ENCODE results near the gene LYVE1.
"Not testable (repeated sequence)": the region's sequence is repeated elsewhere in the genome, so short reads cannot be mapped to it uniquely, and the experiment has no call there.

LYVE1 gene, protein sequence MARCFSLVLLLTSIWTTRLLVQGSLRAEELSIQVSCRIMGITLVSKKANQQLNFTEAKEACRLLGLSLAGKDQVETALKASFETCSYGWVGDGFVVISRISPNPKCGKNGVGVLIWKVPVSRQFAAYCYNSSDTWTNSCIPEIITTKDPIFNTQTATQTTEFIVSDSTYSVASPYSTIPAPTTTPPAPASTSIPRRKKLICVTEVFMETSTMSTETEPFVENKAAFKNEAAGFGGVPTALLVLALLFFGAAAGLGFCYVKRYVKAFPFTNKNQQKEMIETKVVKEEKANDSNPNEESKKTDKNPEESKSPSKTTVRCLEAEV

DNA sequence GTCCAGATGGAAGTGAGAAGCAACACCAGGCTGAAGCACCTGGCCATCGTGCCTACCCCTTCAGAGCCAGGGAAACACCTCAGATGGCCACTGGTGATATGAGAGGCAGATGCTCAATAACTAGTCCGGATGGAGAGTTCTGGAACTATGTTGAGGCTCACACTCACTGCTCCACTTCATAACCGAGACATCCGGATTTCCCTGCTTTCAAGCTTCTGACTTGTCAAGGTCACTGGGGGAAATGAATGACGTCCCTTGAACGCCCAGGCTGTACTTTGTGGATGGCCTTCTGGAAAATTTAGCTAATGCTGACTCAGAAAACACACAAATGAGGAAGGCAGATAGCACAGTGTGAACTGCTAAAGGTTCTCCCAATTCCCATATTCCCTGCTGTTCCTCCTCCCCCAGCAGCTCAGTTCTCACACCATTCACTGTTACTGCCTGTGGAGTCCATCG lies at the start of gene LYVE1:
TSS of gene LYVE1 (minus strand) at position 180 of the 456 bp plus-strand sequence. CDS start at position 47, 133 bp downstream.
- no peak for DNase-seq

DNA sequence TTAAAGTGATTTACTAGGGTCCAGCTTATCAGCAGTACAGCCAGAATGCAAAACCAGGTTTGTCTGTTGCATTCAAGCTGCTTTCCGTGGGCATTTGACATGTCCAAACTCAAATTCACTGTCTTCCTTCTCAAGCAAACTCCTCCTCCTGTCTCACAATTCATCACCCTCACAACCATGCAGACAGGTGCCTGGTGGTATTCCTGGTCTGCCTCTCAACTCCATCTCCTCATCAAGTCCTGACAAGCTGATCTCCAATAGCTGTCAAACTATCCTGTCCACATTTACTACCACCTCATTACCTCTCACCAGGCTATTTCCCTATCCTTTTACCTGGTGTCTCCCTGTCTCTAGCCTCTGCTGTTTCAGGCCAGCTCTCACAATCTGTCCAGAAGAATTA lies 49.1 kb upstream of the LYVE1 start:
- DNase-seq = no peak

DNA sequence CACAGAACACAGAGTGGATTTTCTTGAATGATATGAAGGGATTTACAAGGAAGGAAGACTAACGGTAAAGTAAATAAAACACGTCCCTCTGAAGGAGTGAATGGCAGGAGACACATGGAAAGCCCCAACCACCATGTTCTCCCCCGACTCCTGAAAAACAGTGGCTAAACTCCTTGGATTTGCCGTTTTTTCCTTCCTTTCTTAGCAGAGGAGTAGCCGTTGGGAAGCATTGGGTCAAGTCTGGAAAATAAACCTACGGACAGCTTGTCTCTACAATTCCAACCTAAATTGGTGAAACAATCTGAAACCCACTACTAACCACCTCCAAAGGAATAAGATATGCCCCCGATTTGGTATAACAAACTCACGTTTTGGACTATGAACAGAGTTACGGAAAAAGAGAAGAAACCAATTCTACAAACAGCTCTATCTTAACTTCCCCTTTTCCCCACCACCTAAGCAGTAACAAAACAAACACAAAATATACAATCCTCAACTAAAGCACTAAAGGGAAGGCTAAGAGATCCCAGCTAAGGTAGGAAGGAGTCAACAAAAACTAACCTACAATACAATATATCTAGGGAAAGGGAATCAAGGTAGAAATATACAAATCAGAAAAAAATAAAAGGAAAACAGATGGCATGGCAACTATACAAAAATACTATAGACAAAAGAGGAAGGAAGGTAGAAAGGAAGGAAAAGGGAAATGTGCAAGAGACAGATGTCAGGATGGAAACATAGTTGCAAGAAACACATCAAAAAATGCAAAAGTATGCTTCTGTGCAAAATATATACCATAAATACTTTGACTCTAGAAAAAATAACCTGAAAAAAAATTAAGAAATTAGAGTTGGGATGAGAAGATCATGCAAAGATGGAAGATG lies 43.8 kb upstream of the LYVE1 start:
- no peak for DNase-seq

DNA sequence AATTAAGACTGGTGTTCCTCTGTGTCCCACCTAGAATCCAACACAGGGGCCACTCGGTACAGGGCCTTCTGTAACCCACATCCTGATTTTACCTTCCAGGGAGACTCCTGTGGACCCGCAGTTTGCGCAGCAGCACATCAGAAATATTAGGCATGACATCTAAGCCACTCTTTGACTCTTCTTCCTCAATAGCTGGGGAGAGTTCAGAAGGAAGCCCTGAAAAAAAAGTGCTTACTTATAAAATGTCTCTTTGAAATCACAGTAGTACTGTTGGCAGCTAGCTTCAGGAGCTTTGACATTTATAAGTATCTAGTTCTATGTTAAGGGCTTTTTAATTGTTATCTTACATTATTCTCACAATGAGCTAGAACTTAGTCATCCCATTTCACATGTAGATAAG lies 41.2 kb upstream of the LYVE1 start:
- DNase-seq = no peak

DNA sequence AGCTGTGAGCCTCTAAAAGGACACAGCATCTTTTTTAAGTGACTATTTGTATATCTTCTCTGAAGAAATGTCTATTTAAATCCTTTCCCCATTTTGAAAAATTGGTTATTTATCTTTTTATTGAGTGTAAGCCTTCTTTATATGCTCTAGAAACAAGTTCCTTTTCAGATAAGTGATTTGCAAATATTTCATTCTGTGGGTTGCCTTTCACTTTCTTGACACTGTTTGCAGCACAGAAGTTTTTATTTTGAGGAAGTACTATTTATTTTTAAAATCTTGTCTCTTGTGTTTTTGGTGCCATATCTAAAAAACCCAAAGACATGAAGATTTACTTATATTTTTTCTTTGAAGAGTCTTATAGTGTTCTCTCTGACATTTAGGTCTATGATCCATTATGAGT lies 40.1 kb upstream of the LYVE1 start:
- no peak for DNase-seq

DNA sequence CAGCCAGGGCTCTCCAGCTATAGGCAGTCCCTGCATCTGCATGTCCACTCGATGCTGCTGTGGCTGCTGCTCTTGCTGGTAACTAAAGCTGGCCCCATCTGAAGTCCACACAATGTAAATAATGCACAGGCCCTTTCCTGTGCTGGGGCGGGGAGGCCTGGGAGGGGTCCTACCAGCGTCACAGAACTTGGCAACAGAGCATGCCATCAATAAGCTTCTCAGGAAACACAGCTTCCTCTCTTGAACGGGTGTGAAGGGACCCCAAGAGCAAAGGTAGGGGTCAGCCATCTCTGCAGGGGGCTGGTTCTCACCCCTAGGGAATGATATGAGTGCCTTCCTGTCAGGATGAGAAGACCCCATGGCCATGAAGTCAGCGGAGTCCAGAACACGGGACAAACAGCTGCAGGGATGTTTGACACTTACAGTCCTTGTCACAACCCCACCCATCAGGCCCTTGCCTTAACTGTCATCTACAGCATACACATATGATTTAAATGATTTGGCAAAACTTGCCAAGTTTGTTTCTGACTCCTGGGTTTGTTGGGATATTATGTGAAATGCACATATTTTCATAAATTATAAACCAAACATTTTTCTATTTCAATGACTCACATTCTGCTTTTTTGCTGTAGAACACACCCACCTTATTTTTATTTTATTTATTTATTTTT lies 39.1 kb upstream of the LYVE1 start:
- DNase-seq = no peak

DNA sequence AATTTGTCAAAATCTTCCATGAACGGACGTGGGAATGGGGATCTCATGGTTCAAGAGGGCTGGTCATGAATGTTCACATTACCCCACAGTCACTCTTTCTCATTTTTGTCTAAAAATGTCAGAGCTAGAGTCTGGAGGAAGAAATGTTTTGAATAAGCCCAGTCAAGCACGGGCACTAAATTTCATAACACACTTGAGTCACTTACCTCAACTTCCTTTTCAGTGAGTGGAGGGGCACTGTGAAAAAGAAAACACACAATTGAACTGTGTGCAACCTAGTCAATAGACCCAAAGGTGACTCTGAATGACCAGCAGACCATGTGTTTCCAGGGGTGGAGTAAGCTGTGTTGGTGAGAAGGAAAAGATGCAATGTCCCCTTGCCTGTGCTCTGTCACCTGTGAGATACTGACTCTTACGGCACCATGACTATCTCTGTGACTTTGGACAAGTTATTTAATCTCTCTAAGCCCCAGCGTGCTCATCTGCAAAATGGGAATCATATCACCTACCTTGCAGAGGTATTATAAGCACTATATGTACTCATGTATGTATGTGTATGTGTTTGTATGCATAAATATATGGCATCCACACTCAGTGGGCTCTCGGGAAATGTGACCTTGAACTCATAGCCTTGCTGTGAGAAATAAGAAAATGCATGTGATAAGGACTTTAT lies 38.2 kb upstream of the LYVE1 start:
- no peak for DNase-seq

DNA sequence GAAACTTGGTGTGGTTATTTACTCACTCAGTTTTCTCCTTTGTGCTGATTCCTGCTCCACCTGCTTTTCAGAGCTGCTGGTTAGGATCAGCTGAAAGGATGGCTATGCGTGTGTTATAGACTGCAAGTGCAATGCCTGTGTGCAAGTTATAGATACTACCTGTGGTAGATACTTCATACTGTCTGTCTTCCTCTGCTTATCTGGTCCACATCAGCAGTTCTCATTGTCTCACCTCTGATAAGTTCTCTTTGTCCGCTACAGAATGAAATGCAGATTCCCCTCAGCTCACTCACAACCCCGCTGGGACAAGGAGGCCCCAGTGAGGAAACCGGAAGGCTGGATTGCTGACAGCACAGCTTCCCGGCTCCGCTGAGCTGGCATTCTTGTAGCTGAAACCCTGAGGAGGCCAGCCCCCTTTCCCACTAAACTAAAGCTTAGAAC lies 37.5 kb upstream of the LYVE1 start:
- DNase-seq = no peak

DNA sequence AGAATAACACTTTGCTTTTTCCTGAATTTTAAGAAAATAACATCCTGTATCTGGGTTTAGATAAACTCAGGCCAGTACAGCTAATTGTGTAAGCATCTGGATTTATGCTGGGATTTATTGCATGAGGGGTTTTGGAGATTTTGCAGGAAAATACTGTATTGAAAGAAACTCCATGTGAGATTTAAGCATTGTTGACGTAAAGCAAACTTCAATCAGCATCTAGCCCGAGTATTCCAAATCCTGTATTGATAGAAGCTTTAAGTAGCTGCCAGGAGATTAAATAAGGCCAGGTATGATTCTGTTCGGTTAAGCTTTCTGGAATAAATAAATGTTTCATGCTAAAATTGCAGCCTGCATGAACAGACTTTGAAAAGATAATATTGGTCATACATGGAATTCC lies 36.3 kb upstream of the LYVE1 start:
- no peak for DNase-seq

DNA sequence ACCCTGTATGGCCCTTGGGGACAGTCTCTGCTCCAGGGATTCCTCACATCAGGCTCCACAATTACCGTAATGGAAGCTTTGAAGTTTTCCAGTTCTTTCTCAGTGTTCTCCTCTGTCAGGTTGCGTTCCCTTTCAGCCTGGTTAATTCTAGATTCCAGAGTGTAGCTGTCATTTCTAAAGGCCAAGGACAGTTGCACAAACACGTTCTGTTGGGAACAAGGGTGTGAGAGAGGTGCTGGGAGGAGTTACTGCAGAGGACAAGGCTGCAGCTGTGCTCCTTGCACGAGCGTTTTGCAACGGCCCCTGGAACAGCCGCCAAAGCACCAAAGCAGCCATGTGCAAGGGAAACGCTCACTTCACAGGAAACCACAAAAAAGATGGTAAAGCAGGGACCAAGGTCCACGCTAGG lies 35.9 kb upstream of the LYVE1 start:
- DNase-seq = no peak

DNA sequence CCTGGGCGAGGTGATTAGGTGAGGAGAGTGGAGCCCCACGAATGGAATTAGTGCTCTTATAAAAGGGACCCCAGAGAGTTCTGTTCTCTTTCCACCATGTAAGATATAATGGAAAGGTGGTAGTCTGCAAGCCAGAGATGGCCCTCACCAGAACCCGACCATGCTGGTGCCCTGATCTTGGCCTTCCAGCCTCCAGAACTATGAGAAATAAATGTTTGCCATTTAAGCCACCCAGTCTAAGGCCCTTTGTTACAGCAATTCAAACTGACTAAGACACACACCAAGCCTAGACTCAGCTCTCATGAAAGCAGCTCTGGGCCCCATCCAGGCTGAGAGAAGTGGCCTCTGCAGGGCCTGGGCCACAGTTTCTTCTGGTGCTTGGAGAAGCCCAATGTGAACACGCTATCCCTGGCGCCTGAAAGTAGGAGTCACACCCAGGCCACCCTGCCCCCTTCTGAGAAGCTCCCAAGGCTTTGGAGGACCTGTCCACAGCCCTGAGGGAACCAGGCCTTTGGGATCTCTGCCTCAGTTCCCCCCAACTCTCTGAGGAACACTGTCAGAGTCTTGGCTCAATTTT lies 35.3 kb upstream of the LYVE1 start:
- no peak for DNase-seq

DNA sequence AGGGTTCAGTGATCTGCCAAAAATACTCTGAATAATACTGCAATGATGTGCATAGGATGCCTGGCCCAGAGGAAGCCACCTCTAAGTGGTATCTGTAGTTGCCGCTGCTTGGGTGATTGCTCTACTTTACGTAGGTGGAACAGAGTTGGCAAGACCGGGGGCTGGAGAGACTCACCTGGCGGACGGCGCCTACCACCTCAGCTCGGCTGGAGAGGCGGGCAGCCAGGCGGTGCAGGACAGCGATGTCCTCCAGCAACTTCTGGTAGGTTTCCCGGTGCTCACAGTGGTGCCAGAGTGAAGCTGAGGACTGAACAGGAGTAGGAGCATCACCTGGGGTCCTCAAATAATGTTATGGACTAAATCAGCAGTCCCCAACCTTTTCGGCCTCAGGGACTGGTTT lies 34.5 kb upstream of the LYVE1 start:
- no peak for DNase-seq

DNA sequence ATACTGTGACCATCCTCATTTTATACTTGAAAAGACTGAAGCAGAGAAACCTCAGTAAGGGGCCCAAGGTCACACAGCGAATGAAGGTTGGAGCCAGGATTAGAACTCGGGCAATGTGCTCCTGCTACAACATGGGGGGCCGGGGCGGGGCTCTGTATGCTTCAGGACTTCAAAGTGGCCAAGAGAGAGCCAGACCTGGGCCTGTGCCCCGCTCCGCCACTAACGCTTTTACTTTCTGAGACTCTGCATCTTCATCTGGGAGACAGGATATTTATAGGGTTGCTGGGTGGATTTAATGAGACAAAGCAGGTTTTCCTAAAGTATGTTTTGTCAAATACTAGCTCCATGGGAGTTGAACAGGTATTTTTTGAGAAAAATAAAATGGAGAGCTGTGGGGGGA lies 33.9 kb upstream of the LYVE1 start:
- DNase-seq = no peak

DNA sequence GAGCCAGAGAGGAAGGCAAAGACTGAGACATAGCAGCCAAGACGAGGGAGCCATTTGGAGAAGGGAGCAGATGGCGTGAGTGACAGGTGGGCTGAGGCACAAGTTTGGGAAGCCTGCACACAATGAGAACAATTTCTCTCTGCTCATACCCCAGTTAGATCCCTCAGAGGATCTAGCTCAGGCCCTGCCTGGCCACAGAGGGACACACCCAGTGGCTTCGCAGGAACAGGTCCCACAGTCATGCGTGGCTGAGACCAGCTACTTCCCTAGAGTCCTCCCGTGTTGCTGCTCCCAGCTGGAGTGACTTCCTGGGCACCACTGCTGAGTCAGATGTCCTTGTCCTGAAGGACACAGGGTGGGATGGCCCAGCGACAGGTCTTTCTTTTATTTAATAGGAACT lies 33.4 kb upstream of the LYVE1 start:
- no peak for DNase-seq

DNA sequence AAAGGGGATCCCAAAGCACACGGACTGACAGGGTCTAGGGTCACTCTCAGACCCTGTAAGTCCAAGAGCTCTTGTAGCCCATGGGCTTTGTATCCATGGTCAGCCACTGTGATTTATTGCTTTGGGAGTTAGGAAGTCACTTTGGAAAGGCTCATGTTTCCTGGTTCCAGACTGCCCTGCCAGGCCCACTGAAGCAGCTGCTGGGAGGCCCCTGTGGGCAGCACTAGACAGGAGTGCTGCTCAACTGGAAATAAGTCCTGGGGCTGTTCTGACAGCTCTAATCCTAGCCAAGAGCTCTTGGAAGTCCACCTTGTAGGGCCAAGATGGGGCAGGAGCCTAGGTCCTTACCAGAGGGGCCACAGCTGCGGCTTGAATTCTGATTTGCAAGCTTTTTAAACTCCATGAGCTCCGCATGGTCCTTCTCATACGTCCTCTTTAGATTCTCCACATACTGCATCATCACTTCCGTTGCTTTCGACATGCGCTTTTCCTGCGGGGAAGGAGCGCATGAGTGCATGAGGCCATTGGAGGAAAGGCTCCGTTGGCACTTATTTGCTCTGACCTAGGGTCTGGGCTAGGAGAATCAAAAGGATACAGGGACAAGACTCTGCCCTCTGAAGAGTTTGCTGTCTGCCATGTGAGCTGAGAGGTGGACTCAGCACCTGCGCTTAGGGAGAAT lies 32.2 kb upstream of the LYVE1 start:
- no peak for DNase-seq

DNA sequence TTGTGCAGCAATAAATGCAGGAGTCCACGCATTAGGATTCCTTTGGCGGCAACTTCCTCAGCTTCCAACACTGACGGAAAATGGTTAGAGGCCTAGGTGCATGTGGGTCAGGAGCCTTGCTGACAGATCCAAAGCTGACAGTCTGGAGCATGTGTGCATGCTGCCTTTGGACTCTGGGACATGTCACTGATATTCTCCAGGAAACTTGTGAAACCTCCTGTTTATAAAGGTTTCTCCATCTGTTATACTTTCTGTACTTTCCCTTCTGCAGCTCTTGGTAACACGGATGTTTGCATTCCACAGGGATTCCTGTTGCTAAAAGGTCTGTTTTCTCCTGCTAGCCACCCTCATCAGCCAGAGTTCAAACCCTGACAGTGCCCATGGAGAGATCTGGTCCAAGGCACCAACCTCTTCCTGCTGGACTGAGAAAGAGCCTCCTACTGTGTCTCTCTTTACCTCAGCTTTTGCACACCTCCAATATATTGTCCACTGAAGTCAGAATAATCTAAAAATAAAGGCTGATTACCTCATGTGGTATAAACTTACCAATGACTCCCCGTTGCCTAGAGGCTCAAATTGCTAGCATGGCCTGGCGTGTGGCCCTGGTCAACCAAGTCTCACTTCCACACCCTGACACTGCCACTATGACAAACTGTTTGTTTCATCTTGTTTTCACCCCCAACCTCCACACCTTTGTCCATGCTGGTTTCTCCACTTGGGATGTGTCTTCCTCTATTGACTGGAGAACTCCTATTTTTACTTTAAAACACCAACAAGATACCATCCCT lies 31.1 kb upstream of the LYVE1 start:
- DNase-seq = no peak

DNA sequence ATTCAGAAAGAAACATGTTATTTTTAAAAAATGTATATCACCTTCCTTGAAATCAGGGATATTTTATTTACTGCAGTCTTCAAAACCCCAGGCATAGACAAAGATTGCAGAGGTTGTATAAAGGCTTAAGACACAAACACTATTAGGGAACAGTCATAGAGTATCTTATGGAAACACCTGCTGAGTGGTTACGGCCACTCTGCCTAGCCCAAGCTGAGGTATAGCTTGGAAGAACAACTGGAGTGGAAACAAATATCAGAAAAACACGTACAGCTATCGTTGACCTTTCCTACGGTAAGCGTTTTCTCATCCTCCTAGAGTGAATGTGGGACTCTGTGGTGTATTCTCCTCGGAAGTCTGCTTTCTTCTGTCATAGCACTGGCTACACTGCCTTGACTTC lies 30.4 kb upstream of the LYVE1 start:
- DNase-seq = no peak

DNA sequence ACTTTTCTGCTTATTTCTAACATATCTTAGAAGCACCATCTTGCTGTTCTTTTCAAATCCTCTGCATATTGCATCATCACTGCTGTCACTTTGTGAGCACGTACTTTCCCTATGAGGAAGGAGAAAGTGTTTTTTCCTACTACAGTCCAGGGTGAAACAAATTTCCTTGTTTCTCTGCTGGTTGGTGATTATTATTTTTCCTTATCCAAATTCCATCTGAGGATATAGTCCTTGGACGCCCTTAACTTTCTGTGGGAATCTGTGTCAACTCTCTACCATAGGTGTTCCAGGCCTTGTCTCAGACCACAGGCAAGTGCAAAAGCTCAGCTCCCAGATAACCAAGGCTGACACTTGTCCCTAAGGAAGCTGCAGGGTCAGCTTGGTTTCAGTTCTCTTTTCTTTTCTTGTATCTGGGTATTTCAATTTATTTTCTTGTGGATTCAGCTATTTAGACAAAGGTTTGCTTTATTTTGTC lies 29.4 kb upstream of the LYVE1 start:
- DNase-seq = no peak

DNA sequence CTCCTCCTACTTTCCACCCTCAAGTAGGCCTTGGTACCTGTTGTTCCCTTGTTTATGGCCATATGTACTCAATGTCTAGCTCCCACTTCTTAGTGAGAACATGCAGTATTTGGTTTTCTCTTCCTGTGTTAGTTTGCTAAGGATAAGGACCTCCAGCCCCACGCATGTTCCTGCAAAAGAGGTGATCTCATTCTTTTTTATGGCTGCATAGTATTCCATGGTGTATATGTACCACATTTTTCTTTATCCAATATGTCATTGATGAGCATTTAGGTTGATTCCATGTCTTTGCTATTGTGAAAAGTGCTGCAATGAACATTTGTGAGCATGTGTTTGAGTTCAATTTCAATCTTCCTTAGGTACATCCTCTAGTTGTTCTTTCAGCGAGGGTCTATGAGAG lies 27.4 kb upstream of the LYVE1 start:
- not testable (repeated sequence) for DNase-seq

DNA sequence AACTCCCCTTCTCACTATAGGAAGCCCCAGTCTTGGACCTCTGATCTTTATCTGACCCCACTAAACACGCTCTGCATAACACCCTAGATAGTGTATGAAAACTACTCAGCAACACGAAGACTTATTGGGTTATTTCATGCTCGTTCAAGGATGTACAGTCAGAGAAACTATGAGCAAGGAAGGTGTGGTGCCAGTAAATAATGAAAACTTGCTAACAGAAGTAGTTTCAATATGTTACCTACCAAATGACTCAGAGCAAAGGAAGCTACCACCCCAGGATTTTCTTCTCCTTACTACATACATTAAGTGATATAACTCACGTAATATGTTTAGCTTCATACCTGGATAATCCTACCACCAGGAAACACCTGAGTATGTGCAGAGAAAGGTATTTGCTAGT lies 25.9 kb upstream of the LYVE1 start:
- no peak for DNase-seq

DNA sequence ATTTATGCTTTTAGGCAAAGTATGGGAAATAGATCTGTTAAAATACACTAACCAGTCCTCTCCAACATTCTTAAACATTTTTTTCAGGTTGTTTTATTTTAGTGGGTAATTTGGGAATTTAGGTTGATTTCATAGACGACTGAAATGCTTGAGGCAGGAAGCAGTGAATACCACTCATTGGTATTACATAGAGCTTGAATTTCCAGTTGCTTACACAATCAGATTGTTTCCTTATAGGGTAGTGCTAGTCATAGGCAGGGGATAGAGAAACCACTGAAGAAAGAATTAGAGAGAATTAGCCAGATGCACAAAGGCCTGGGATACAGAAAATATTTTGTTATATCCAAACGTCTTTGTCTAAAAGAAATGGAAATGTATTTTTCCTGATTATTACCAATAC lies 23.9 kb upstream of the LYVE1 start:
- DNase-seq = no peak

All from stimulated activated naive CD4-positive, alpha-beta T cell (primary cell).